IMR-90 (cell line): ENCODE data around the gene AFG1L. TPM values are rescaled to one million over a fixed set of nuclear protein-coding genes. Genes with fewer than 3 reads are reported as not detected.
"Not testable (repeated sequence)": the region's sequence is repeated elsewhere in the genome, so short reads cannot be mapped to it uniquely, and the experiment has no call there.

Source experiments
- ATAC-seq: fragments of 200-7000 bp; cut with Tn5 transposase; 2 replicates; pipeline ENCODE4 v1.9.1; 2020; ENCODE audit warnings: low read depth, mild to moderate bottlenecking, moderate library complexity
- BruUV-seq: library from RNA; stranded (reverse); fragments of 400-500 nt; replicated peaks from 2 replicates; lab custom pipeline; 2021; lab: Mats Ljungman, UMichigan
- CTCF ChIA-PET: fragments of 300-600 bp; formaldehyde crosslinking; extraction: SDS; loops from one replicate; lab custom pipeline; 2021; ENCODE audit warnings: antibody characterized with exemption; lab: Yijun Ruan, JAX
- POLR2A ChIA-PET: fragments of 300-600 bp; sonication (Branson Sonifier 250); formaldehyde crosslinking; loops from one replicate; lab custom pipeline; 2022; ENCODE audit warnings: antibody characterized with exemption; ENCODE audit not compliant: unreplicated experiment; lab: Charles Lee
- DNase-seq: peaks from one replicate; pipeline ENCODE4 v3.0.0; 2013
- H2AFZ ChIP-seq: replicated peaks from 2 replicates; pipeline ENCODE3; 2013; ENCODE audit warnings: low read length, mild to moderate bottlenecking; ENCODE audit not compliant: poor library complexity
- H2AK5ac ChIP-seq: 2 replicates; pipeline ENCODE4 v1.6.1; 2013; ENCODE audit warnings: low read depth, low read length, inconsistent platforms
- H2AK9ac ChIP-seq: replicated peaks from 2 replicates; pipeline ENCODE3; 2013; ENCODE audit warnings: mild to moderate bottlenecking, low read depth, low read length, moderate library complexity; ENCODE audit not compliant: poor library complexity
- H2BK120ac ChIP-seq: 2 replicates; pipeline ENCODE4 v1.6.1; 2013; ENCODE audit warnings: low read depth, low read length, inconsistent platforms
- H2BK15ac ChIP-seq: 3 replicates; pipeline ENCODE4 v1.6.1; 2013; ENCODE audit warnings: low read depth, low read length, inconsistent platforms
- H2BK20ac ChIP-seq: 2 replicates; pipeline ENCODE4 v1.6.1; 2013; ENCODE audit warnings: low read depth, mild to moderate bottlenecking, inconsistent platforms, low read length, moderate library complexity
- H2BK5ac ChIP-seq: 2 replicates; pipeline ENCODE4 v1.6.1; 2013; ENCODE audit warnings: mild to moderate bottlenecking, low read depth, low read length, inconsistent platforms; ENCODE audit not compliant: poor library complexity, severe bottlenecking
- H3K14ac ChIP-seq: replicated peaks from 2 replicates; pipeline ENCODE4 v1.6.1; 2013; ENCODE audit warnings: low read depth, low read length, inconsistent platforms
- H3K18ac ChIP-seq: 2 replicates; pipeline ENCODE4 v1.6.1; 2013; ENCODE audit warnings: low read depth, low read length, control low read depth
- H3K23ac ChIP-seq: 2 replicates; pipeline ENCODE4 v1.6.1; 2013; ENCODE audit warnings: low read depth, low read length, inconsistent platforms
- H3K27ac ChIP-seq: 2 replicates; pipeline ENCODE4 v1.5.1; 2013; ENCODE audit warnings: mild to moderate bottlenecking, control low read depth, low read length; ENCODE audit not compliant: insufficient read depth
- H3K27me3 ChIP-seq: 2 replicates; pipeline ENCODE4 v1.6.1; 2013; ENCODE audit warnings: low read length; ENCODE audit not compliant: control insufficient read depth, insufficient read depth
- H3K36me3 ChIP-seq: 2 replicates; pipeline ENCODE4 v1.6.1; 2013; ENCODE audit warnings: low read length, mixed read lengths; ENCODE audit not compliant: control insufficient read depth, insufficient read depth
- H3K4ac ChIP-seq: 2 replicates; pipeline ENCODE4 v1.6.1; 2013; ENCODE audit warnings: low read depth, low read length, inconsistent platforms
- H3K4me1 ChIP-seq: 2 replicates; pipeline ENCODE4 v1.6.1; 2013; ENCODE audit warnings: low read length, mixed read lengths; ENCODE audit not compliant: control insufficient read depth, insufficient read depth
- H3K4me2 ChIP-seq: 2 replicates; pipeline ENCODE4 v1.6.1; 2013; ENCODE audit warnings: low read depth, mild to moderate bottlenecking, control low read depth, low read length, moderate library complexity
- H3K4me3 ChIP-seq: 2 replicates; pipeline ENCODE4 v1.5.1; 2013; ENCODE audit warnings: low read depth, mild to moderate bottlenecking, control low read depth, low read length, moderate library complexity; ENCODE audit not compliant: insufficient read depth
- H3K56ac ChIP-seq: 2 replicates; pipeline ENCODE4 v1.6.1; 2013; ENCODE audit warnings: low read length, inconsistent platforms; ENCODE audit not compliant: insufficient read depth; ENCODE audit errors: extremely low read depth
- H3K79me1 ChIP-seq, 2 experiments: 2 replicates each; pipeline ENCODE4 v1.6.1; 2013; ENCODE audit warnings: low read length in 2 of 2, inconsistent platforms in 1 of 2, low read depth in 1 of 2
- H3K9ac ChIP-seq: 2 replicates; pipeline ENCODE4 v1.6.1; 2013; ENCODE audit warnings: low read depth, low read length, control low read depth
- H3K9me1 ChIP-seq: 2 replicates; pipeline ENCODE4 v1.6.1; 2013; ENCODE audit warnings: low read length, inconsistent platforms; ENCODE audit not compliant: insufficient read depth
- H3K9me3 ChIP-seq: 2 replicates; pipeline ENCODE4 v1.6.1; 2013; ENCODE audit warnings: low read length; ENCODE audit not compliant: control insufficient read depth, insufficient read depth
- H4K20me1 ChIP-seq: 2 replicates; pipeline ENCODE4 v1.6.1; 2013; ENCODE audit warnings: low read length, inconsistent platforms; ENCODE audit not compliant: insufficient read depth
- H4K5ac ChIP-seq: 2 replicates; pipeline ENCODE4 v1.6.1; 2013; ENCODE audit warnings: mild to moderate bottlenecking, low read depth, low read length, control low read depth
- H4K8ac ChIP-seq, 2 experiments: 2 replicates each; pipeline ENCODE4 v1.6.1; 2013; ENCODE audit warnings: low read depth in 2 of 2, low read length in 2 of 2, control low read depth in 1 of 2, inconsistent platforms in 1 of 2
- H4K91ac ChIP-seq: 2 replicates; pipeline ENCODE4 v1.6.1; 2013; ENCODE audit warnings: low read depth, low read length, inconsistent platforms; ENCODE audit not compliant: insufficient read depth
- WGBS, 2 experiments: methylation state at CpG; one replicate each; pipeline versions ENCODE4 v1.1.5 to v1.1.7; 2013; ENCODE audit warnings: missing lambda C conversion rate in 2 of 2; ENCODE audit not compliant: insufficient read length in 1 of 2; ENCODE audit errors: extremely low coverage in 2 of 2; 5-methylcytosine and 5-hydroxymethylcytosine counted together
- dilution Hi-C: fragments of 300-500 bp; cut with HindIII; formaldehyde crosslinking; loops from one replicate; pipeline ENCODE4 v1.14.3; 2018; ENCODE audit warnings: low sequenced_read_pairs; ENCODE audit not compliant: unreplicated experiment
- in situ Hi-C: fragments of 300-500 bp; cut with MboI; formaldehyde crosslinking; loops from 3 replicates; pipeline ENCODE4 v1.14.3; 2019; ENCODE audit warnings: low sequenced_read_pairs, inconsistent platforms, mixed read lengths
- intact Hi-C: fragments of 100-400 bp; cut with micrococcal nuclease; formaldehyde crosslinking; loops from 2 replicates; pipeline ENCODE4 v1.10.0; 2022
- polyA plus RNA-seq, 3 experiments: library from polyadenylated mRNA; depleted of rRNA; stranded (reverse); fragments of >200 nt; gene quantifications; 2 replicates each; pipeline ENCODE4 v1.2.3, GENCODE V29; 2012; ENCODE audit warnings: low replicate concordance in 1 of 3
- total RNA-seq: library from RNA; depleted of rRNA; stranded (reverse); fragments of >200 nt; gene quantifications from 2 replicates; pipeline ENCODE4 v1.2.3, GENCODE V29; 2012
- TF ChIP-seq, protein P1 (sequence below): fragments of 150-350 bp; IDR thresholded peaks from 2 replicates; pipeline ENCODE4 v1.6.1; 2016; ENCODE audit warnings: low read depth, mild to moderate bottlenecking, low read length, moderate library complexity, borderline replicate concordance

Gene AFG1L
- total and polyA plus RNA-seq, 2 of the 4 experiments (the other 2 are of a cell fraction): 1.0 to 2.0 TPM

DNA sequence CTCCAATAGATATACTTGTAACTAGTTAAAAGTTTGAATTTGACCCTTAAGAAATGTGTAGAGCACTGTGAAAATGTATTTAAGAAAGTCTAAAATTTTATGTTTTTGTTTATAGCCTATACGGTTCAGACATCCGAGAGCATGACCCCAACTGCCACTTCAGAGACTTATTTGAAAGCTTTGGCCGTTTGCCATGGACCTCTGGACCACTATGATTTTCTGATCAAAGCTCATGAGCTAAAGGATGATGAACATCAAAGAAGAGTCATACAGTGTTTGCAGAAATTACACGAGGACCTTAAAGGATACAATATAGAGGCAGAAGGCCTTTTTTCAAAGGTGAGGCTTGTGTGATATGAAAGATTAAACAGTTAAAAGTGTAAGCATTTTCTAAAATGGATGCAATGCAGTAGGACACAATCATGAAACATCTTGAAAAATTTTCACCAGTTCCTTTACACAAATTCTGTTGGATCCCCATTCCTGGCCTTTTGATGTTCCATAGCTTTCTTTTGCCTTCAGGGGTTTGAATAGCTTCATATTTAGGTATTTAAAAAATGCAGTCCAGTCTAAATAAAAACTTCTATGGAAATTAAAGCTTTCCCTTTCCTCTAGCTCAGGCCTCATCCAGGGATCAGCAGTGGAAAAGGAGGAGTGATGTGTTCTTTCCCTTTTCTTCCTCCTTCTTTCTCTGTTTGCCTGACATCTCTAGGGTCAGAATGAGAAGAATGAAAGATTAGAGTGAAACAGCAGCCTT is 29.0 kb downstream of the AFG1L start (continued):
- TF ChIP-seq, protein P1, sequence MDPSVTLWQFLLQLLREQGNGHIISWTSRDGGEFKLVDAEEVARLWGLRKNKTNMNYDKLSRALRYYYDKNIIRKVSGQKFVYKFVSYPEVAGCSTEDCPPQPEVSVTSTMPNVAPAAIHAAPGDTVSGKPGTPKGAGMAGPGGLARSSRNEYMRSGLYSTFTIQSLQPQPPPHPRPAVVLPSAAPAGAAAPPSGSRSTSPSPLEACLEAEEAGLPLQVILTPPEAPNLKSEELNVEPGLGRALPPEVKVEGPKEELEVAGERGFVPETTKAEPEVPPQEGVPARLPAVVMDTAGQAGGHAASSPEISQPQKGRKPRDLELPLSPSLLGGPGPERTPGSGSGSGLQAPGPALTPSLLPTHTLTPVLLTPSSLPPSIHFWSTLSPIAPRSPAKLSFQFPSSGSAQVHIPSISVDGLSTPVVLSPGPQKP: no peak

DNA sequence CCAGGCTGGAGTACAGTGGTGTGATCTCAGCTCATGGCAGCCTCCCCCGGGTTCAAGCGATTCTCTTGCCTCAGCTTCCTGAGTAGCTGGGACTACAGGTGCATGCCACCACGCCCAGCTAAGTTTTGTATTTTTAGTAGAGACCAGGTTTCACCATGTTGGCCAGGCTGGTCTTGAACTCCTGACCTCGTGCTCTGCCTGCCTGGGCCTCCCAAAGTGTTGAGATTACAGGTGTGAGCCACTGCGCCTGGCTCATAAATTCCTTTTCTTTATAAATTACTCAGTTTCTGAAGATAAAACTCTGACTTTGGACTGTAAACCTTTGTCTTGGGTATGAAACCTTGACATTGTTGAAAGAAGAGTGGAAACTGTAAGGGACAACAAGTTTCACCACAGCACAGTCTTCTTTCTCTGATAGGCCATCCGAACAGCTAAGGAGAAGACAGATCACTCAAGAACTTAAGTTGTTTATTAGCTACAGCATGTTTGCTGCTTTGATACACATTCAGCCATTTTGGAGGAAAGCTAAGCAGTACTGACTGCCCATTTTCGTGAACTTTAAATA is 35.4 kb downstream of the AFG1L start:
- H3K36me3 ChIP-seq, DNase-seq, H3K4me3 ChIP-seq, H2BK20ac ChIP-seq, H4K8ac ChIP-seq, H2BK5ac ChIP-seq, ATAC-seq, H4K5ac ChIP-seq, H2BK120ac ChIP-seq, H3K14ac ChIP-seq, H3K18ac ChIP-seq, H2AK9ac ChIP-seq, H3K23ac ChIP-seq, H3K4me1 ChIP-seq, H2BK15ac ChIP-seq, H2AK5ac ChIP-seq, dilution Hi-C loops, H3K79me1 ChIP-seq, H3K9me1 ChIP-seq, intact Hi-C loops, H3K27me3 ChIP-seq, BruUV-seq, H3K56ac ChIP-seq, H2AFZ ChIP-seq, H4K20me1 ChIP-seq, H3K9ac ChIP-seq, H3K4me2 ChIP-seq, H3K9me3 ChIP-seq, POLR2A ChIA-PET, H4K91ac ChIP-seq, H3K27ac ChIP-seq, in situ Hi-C loops, H3K4ac ChIP-seq: not testable (repeated sequence)
- WGBS, 2 experiments: no CpG with 5 or more reads among the region's 7 CpGs
- CTCF ChIA-PET: interaction anchor here (1.1 kb wide), 1 partner anchor 15 kb away, joined by 3 read pairs; no protein-coding TSS in a partner anchor
